Type B pancreatic cell (in vitro differentiated cells): Measurements from ENCODE around the gene PLD6. TPM values are rescaled to one million over a fixed set of nuclear protein-coding genes. Genes with fewer than 3 reads are reported as not detected.

Experiments
- DNase-seq: peaks from one replicate; pipeline ENCODE4 v3.0.0; 2021; ENCODE audit warnings: mixed read lengths; ENCODE audit not compliant: unreplicated experiment; ENCODE audit errors: extremely low spot score
- H3K27ac Mint-ChIP-seq: 2 replicates; pipeline ENCODE4 v1.8.0; 2021; ENCODE audit warnings: mild to moderate bottlenecking, mixed read lengths
- H3K27me3 Mint-ChIP-seq: 2 replicates; pipeline ENCODE4 v1.8.0; 2021; ENCODE audit warnings: mixed read lengths
- H3K36me3 Mint-ChIP-seq: 2 replicates; pipeline ENCODE4 v1.8.0; 2021; ENCODE audit warnings: mixed read lengths
- H3K4me1 Mint-ChIP-seq: one replicate; pipeline ENCODE4 v1.8.0; 2021; ENCODE audit warnings: mixed read lengths; ENCODE audit not compliant: unreplicated experiment
- H3K4me3 Mint-ChIP-seq: 2 replicates; pipeline ENCODE4 v1.8.0; 2021; ENCODE audit warnings: mild to moderate bottlenecking, mixed read lengths
- H3K9me3 Mint-ChIP-seq: 2 replicates; pipeline ENCODE4 v1.8.0; 2021; ENCODE audit warnings: mixed read lengths
- total RNA-seq: library from RNA; stranded (reverse); gene quantifications from 2 replicates; pipeline ENCODE4 v1.2.1, GENCODE V29; 2021; ENCODE audit warnings: low replicate concordance
- TF ChIP-seq, protein P1 (sequence below): fragments of 200-600 bp; sonication (generic); conservative IDR thresholded peaks from 2 replicates; pipeline ENCODE4 v1.5.0; 2021; ENCODE audit warnings: antibody characterized with exemption, mild to moderate bottlenecking

Gene PLD6
- total RNA-seq, 1 donor from 2014 or later = 1.5 TPM

DNA sequence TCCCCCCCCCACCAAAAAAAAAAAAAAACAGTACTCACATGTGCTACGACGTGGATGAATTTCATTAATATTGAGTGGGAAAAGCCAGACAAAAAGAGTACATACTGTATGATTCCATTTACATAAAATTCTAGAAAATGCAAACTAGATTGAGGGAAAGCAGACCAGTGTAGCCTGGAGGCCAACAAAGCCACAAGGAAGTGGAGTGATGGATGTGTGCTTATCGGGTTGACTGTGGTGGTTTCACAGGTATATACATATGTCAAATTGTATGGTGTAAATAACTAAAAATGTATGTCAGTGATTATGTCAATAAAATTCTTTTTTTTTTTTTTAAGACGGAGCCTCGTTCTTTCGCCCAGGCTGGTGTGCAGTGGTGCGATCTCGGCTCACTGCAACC, 1.9 kb upstream of the PLD6 start:
- TF ChIP-seq, protein P1, sequence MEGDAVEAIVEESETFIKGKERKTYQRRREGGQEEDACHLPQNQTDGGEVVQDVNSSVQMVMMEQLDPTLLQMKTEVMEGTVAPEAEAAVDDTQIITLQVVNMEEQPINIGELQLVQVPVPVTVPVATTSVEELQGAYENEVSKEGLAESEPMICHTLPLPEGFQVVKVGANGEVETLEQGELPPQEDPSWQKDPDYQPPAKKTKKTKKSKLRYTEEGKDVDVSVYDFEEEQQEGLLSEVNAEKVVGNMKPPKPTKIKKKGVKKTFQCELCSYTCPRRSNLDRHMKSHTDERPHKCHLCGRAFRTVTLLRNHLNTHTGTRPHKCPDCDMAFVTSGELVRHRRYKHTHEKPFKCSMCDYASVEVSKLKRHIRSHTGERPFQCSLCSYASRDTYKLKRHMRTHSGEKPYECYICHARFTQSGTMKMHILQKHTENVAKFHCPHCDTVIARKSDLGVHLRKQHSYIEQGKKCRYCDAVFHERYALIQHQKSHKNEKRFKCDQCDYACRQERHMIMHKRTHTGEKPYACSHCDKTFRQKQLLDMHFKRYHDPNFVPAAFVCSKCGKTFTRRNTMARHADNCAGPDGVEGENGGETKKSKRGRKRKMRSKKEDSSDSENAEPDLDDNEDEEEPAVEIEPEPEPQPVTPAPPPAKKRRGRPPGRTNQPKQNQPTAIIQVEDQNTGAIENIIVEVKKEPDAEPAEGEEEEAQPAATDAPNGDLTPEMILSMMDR = no peak
- H3K9me3 Mint-ChIP-seq = no peaks in the 10 kb centered on the region
- H3K27me3 Mint-ChIP-seq = no peaks in the 10 kb centered on the region

DNA sequence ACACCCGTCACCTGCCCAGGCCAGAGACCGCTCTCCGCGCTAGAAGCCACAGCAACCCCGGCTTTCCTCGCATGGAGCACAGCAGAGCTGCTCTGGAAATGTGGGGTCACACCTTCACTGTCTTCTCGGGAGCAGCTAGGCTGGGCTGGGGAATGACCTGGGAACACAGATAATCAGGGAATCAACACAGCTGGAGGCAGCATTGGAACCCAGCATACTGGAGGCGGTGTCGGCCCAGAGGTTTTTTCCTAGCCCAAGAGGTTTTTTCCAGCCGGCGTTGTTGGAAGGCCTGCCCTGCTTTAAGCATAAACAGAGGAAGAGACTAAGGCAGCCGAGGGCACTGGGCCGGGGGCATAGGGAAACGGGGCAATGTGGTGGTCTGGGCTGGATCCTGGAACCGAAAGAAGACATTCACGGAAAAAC, 791 bp upstream of the PLD6 start:
- DNase-seq = no peak
- no peak overlapping the region for H3K27ac Mint-ChIP-seq
- H3K4me3 Mint-ChIP-seq = no peak overlapping the region
- H3K9me3 Mint-ChIP-seq = no peaks in the 10 kb centered on the region
- H3K36me3 Mint-ChIP-seq = no peaks in the 10 kb centered on the region
- H3K27me3 Mint-ChIP-seq = no peaks in the 10 kb centered on the region
- no peaks in the 10 kb centered on the region for H3K4me1 Mint-ChIP-seq
- TF ChIP-seq, protein P1 = no peak

More for the DNA sequence above, 1.9 kb upstream of the PLD6 start:
- Mint-ChIP-seq H3K36me3 (peaks cover 4% of the 10 kb centered on the region), H3K4me1 (no peaks in the 10 kb centered on the region), H3K4me3 (no peak overlapping the region), H3K27ac (no peak overlapping the region)
- no peak for DNase-seq

DNA sequence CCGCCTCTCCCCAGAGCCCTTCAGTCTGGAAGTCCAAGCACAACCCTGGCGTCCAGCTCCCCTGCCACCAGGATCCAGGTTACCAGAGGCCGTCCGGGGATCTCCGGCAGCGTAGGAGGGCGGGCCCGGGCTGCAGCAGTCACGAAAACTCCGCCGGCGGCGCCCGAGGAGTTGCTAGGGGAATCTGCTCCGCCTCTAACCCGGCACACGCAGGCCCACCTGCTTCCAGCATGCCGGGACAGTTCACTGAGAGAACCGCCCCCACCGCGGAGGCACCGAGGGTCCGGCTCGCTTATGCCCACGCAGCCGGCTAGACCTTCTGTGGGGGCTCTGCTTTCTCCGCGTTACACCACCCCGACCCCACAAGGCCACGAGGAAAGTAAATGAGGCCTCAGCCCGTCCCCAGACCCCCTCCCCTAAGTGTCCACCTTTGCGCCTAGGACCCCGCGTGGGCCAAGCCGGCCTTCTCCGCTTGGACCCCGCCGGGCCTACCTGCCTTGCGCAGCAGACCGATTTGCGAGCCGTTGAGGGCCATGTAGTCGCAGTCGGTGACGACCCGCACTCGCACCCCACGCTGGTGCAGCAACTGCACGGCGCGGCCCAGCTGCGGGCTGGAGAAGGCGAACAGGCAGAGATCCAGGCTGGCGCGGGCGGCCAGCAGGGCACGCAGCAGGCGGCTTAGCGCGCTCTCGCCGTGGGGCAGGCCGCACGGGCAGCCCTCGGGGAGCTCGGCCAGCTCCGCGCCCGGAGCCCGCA, 587 bp downstream of the PLD6 start:
- TF ChIP-seq, protein P1 = no peak
- Mint-ChIP-seq H3K9me3 (no peaks in the 10 kb centered on the region), H3K27ac (no peak overlapping the region), H3K4me1 (peaks cover 6% of the 10 kb centered on the region), H3K27me3 (no peaks in the 10 kb centered on the region), H3K4me3 (no peak overlapping the region), H3K36me3 (no peaks in the 10 kb centered on the region)
- DNase-seq = no peak

DNA sequence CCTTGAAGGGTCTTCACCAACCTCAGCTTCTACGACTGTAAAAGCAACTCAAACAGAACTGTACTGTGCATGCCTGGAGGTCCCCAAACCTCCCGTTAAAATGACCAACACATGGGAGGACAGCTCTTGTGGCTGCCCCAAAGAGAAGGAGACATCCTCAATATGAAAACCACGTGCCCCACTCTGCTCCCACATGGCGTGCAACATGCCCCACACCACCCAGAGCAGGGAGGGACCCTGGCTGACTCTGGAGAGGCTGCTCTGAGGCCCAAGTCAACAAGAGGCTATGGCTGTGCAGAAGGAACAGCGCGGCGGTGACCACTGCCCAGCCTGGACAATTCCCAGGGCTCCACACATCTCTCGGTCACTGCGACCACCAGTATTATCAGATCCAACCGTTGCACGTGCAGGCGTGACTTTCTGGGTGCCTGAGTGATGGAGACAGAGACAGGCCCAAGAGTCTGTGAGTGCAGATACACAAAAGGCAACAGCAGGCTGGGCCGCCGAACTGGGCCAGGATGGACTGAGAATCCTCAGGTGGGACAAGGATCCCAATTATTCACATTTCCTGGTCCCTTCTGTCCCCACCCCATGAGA, 1.4 kb downstream of the PLD6 start:
- Mint-ChIP-seq H3K36me3 (no peaks in the 10 kb centered on the region), H3K4me1 (peaks cover 14% of the 10 kb centered on the region), H3K27ac (no peak overlapping the region), H3K9me3 (no peaks in the 10 kb centered on the region), H3K27me3 (no peaks in the 10 kb centered on the region), H3K4me3 (no peak overlapping the region)
- TF ChIP-seq, protein P1 = no peak
- no peak for DNase-seq

DNA sequence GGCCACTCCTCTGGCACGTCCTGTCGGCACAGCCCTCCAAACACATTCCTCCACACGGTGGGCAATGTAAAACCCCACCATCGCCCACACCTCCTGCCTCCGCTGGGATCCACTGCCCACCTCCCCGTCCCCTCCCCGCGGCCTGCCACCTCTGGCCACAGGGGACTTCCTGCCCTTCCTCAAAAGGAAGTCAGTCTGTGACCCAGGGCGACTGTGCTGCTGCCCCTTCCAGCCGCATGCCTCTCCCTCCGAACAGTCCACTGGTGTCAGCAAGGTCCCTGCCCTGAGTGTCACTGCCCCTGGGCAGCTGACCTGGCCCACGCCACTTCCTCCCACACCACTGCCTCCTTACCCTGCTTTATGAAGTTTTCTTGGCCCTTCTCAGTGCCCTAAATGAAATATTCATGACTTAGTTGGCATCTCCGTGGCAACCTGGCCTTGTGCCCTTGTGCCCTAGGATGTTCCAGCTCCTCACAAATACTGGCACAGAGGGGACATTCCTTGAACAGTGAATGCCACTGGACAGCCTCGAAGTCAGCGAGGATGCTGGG, 2.0 kb downstream of the PLD6 start:
- H3K27me3 Mint-ChIP-seq = no peaks in the 10 kb centered on the region
- H3K9me3 Mint-ChIP-seq = no peaks in the 10 kb centered on the region
- H3K4me3 Mint-ChIP-seq = no peak overlapping the region
- no peaks in the 10 kb centered on the region for H3K36me3 Mint-ChIP-seq
- H3K27ac Mint-ChIP-seq = no peak overlapping the region
- H3K4me1 Mint-ChIP-seq = peaks cover 15% of the 10 kb centered on the region
- DNase-seq = no peak
- TF ChIP-seq, protein P1 = no peak
